Panc1 (cell line): ENCODE data around the gene TMEM115. TPM values are rescaled to one million over a fixed set of nuclear protein-coding genes. Genes with fewer than 3 reads are reported as not detected.

ENCODE experiments used
- ATAC-seq: fragments of 200-7000 bp; cut with Tn5 transposase; 2 replicates; pipeline ENCODE4 v1.9.1; 2020; ENCODE audit warnings: mild to moderate bottlenecking, moderate library complexity
- BruUV-seq: library from RNA; stranded (reverse); fragments of 400-500 nt; replicated peaks from 2 replicates; lab custom pipeline; 2021; lab: Mats Ljungman, UMichigan
- CTCF ChIA-PET: fragments of 300-600 bp; sonication (Branson Sonifier 250); formaldehyde crosslinking; loops from one replicate; lab custom pipeline; 2022; ENCODE audit warnings: antibody characterized with exemption; lab: Charles Lee
- POLR2A ChIA-PET: fragments of 300-600 bp; sonication (Branson Sonifier 250); formaldehyde crosslinking; loops from one replicate; lab custom pipeline; 2022; ENCODE audit warnings: antibody characterized with exemption; lab: Charles Lee
- DNase-seq: peaks from one replicate; pipeline ENCODE4 v3.0.0-alpha.2; 2010; ENCODE audit warnings: low read depth, low spot score
- H3K27ac ChIP-seq: 2 replicates; pipeline ENCODE4 v1.5.1; 2011; ENCODE audit warnings: mild to moderate bottlenecking, low read length, inconsistent platforms
- H3K27me3 ChIP-seq: fragments of 200-500 bp; sonication (Bioruptor generic); 2 replicates; pipeline ENCODE4 v1.6.0; 2014; ENCODE audit warnings: low read length, inconsistent platforms; ENCODE audit not compliant: control insufficient read depth, insufficient read depth
- H3K36me3 ChIP-seq: fragments of 200-500 bp; sonication (Bioruptor generic); 2 replicates; pipeline ENCODE4 v1.5.1; 2014; ENCODE audit warnings: inconsistent platforms, mild to moderate bottlenecking, low read length, moderate library complexity; ENCODE audit not compliant: control insufficient read depth, insufficient read depth
- H3K4me1 ChIP-seq: 2 replicates; pipeline ENCODE4 v1.5.1; 2011; ENCODE audit warnings: inconsistent platforms, mild to moderate bottlenecking, low read length, moderate library complexity; ENCODE audit not compliant: control insufficient read depth, insufficient read depth
- H3K4me3 ChIP-seq, 2 experiments: 2 replicates each; pipeline ENCODE4 v1.5.1; 2011 to 2012; ENCODE audit warnings: low read depth in 2 of 2, low read length in 2 of 2, mild to moderate bottlenecking in 2 of 2, inconsistent platforms in 1 of 2, moderate library complexity in 1 of 2
- H3K9me3 ChIP-seq: fragments of 200-500 bp; sonication (Bioruptor generic); 2 replicates; pipeline ENCODE4 v1.5.1; 2014; ENCODE audit warnings: low read depth, mild to moderate bottlenecking, inconsistent platforms, low read length, moderate library complexity; ENCODE audit not compliant: control insufficient read depth, insufficient read depth
- POLR2AphosphoS5 ChIP-seq: IDR thresholded peaks from 2 replicates; pipeline ENCODE4 v1.6.1; 2012; ENCODE audit warnings: mild to moderate bottlenecking, low read depth, low read length, moderate library complexity
- SIN3A ChIP-seq: IDR thresholded peaks from 2 replicates; pipeline ENCODE4 v1.6.1; 2012; ENCODE audit warnings: low read depth, mild to moderate bottlenecking, low read length, moderate library complexity, borderline replicate concordance; ENCODE audit not compliant: insufficient read depth
- TCF7L2 ChIP-seq: IDR thresholded peaks from 2 replicates; pipeline ENCODE4 v1.6.1; 2011; ENCODE audit warnings: mild to moderate bottlenecking, low read depth, low read length, inconsistent platforms
- in situ Hi-C: cut with HindIII; loops from 2 replicates; pipeline ENCODE4 v1.10.0; 2016; ENCODE audit warnings: low sequenced_read_pairs, low pct_unique_long_range_greater_than_20kb
- intact Hi-C: fragments of 100-400 bp; cut with micrococcal nuclease; formaldehyde crosslinking; loops from one replicate; pipeline ENCODE4 v1.10.0; 2022; ENCODE audit not compliant: unreplicated experiment
- total RNA-seq: library from RNA; stranded (reverse); gene quantifications from one replicate; pipeline ENCODE4 v1.2.1, GENCODE V29; 2021; ENCODE audit not compliant: unreplicated experiment
- TF ChIP-seq, protein P1 (sequence below): fragments of 450-650 bp; IDR thresholded peaks from 2 replicates; pipeline ENCODE4 v1.5.1; 2017; ENCODE audit warnings: mild to moderate bottlenecking
- TF ChIP-seq, protein P2 (sequence below), 2 experiments: IDR thresholded peaks; 2 replicates each; pipeline ENCODE4 v1.6.1; 2011 to 2012; ENCODE audit warnings: low read depth in 2 of 2, control low read depth in 1 of 2, low read length in 1 of 2, mild to moderate bottlenecking in 1 of 2, moderate library complexity in 1 of 2; ENCODE audit not compliant: insufficient read depth in 1 of 2

TMEM115 gene
- total RNA-seq, 1 experiment from 2014 or later, result 30.2 TPM

DNA sequence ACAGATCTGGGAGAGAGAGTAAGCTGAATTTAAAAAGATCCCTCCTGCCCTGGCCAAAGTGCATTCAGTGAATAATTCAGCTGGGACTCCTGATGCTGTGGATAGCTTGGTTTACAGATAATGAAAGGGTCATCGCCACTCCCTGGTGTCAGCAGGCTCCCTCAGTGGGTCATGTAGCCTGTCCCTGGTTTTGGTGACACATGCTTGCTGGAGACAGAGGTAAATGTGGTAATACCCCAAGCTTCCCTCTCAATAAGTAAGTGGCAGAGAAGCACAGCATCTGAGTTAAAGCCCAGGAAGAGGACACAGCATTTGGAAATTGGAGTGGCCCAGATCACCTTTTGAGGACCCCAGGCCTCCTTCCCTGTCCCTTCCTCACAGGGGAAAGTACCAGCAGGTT, 1.8 kb downstream of the TMEM115 start:
- peak overlapping the region; percentile 81; the same call in 1 of the 2 replicates for H3K27ac ChIP-seq
- H3K4me3 ChIP-seq, result peak overlapping the region; percentile 71 to 79
- in situ Hi-C loops (no loop called here), intact Hi-C loops (no loop called here)
- CTCF ChIA-PET, result interaction anchor here (0.6 to 2.0 kb wide), 3 partner anchors 9 to 206 kb away, joined by 3 to 12 read pairs (median 5); no protein-coding TSS in a partner anchor
- BruUV-seq, result TSS peak; percentile 77
- POLR2A ChIA-PET, result no interaction called here
- DNase-seq, result no peak
- ATAC-seq, result no peak
- TF ChIP-seq TCF7L2, result no peak
- TF ChIP-seq, protein P1, sequence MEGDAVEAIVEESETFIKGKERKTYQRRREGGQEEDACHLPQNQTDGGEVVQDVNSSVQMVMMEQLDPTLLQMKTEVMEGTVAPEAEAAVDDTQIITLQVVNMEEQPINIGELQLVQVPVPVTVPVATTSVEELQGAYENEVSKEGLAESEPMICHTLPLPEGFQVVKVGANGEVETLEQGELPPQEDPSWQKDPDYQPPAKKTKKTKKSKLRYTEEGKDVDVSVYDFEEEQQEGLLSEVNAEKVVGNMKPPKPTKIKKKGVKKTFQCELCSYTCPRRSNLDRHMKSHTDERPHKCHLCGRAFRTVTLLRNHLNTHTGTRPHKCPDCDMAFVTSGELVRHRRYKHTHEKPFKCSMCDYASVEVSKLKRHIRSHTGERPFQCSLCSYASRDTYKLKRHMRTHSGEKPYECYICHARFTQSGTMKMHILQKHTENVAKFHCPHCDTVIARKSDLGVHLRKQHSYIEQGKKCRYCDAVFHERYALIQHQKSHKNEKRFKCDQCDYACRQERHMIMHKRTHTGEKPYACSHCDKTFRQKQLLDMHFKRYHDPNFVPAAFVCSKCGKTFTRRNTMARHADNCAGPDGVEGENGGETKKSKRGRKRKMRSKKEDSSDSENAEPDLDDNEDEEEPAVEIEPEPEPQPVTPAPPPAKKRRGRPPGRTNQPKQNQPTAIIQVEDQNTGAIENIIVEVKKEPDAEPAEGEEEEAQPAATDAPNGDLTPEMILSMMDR, result no peak
- TF ChIP-seq POLR2AphosphoS5, result no peak
- TF ChIP-seq, protein P2, sequence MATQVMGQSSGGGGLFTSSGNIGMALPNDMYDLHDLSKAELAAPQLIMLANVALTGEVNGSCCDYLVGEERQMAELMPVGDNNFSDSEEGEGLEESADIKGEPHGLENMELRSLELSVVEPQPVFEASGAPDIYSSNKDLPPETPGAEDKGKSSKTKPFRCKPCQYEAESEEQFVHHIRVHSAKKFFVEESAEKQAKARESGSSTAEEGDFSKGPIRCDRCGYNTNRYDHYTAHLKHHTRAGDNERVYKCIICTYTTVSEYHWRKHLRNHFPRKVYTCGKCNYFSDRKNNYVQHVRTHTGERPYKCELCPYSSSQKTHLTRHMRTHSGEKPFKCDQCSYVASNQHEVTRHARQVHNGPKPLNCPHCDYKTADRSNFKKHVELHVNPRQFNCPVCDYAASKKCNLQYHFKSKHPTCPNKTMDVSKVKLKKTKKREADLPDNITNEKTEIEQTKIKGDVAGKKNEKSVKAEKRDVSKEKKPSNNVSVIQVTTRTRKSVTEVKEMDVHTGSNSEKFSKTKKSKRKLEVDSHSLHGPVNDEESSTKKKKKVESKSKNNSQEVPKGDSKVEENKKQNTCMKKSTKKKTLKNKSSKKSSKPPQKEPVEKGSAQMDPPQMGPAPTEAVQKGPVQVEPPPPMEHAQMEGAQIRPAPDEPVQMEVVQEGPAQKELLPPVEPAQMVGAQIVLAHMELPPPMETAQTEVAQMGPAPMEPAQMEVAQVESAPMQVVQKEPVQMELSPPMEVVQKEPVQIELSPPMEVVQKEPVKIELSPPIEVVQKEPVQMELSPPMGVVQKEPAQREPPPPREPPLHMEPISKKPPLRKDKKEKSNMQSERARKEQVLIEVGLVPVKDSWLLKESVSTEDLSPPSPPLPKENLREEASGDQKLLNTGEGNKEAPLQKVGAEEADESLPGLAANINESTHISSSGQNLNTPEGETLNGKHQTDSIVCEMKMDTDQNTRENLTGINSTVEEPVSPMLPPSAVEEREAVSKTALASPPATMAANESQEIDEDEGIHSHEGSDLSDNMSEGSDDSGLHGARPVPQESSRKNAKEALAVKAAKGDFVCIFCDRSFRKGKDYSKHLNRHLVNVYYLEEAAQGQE (IDR thresholded peaks at IDR 0.05; ENCODE audit: insufficient read depth in 1 of 2, low read depth in 2 of 2, low read length in 1 of 2), result no peak
- H3K36me3 ChIP-seq, result no peaks in the 10 kb centered on the region
- peaks cover 14% of the 10 kb centered on the region for H3K4me1 ChIP-seq
- H3K27me3 ChIP-seq, result no peaks in the 10 kb centered on the region
- no peaks in the 10 kb centered on the region for H3K9me3 ChIP-seq

DNA sequence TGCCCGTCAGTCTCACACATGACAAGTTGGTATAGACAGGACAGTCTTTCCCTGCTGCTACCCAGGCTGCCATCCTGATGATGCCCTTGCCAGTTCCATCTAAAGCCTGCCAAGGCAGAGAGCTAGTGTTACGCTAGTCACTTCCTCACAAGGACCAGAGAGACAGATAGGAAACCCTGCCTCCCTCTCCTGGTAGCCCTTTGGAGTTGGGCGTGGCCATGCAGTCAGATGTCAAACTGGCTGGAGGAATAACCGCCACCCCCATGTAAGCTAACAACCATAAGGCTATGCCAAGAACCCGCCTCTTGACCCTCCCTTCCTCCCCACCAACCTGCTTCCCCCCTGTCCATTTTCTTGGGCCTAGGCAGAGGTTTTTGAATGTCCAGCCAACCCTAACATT, 2.8 kb downstream of the TMEM115 start:
- intact Hi-C loops (no loop called here), in situ Hi-C loops (no loop called here)
- Histone ChIP-seq H3K27ac (no peak overlapping the region), H3K27me3 (no peaks in the 10 kb centered on the region), H3K36me3 (no peaks in the 10 kb centered on the region), H3K4me3 (peak overlapping the region; percentile 71 to 79), H3K9me3 (no peaks in the 10 kb centered on the region), H3K4me1 (peaks cover 16% of the 10 kb centered on the region)
- POLR2A ChIA-PET, result no interaction called here
- DNase-seq (no peak), ATAC-seq (no peak)
- no peak for TF ChIP-seq POLR2AphosphoS5
- TF ChIP-seq, protein P2 (IDR thresholded peaks at IDR 0.05; ENCODE audit: insufficient read depth in 1 of 2, low read depth in 2 of 2, low read length in 1 of 2), result no peak
- TF ChIP-seq, protein P1, result no peak
- no peak for TF ChIP-seq SIN3A
- no peak for TF ChIP-seq TCF7L2
- no TSS peak for BruUV-seq
- CTCF ChIA-PET, result interaction anchor here (0.6 to 2.0 kb wide), 2 partner anchors 9 to 14 kb away, joined by 5 to 12 read pairs; no protein-coding TSS in a partner anchor
